Liver (tissue), 9 donors: Measurements from ENCODE around the gene OSCP1. TPM values are rescaled to one million over a fixed set of nuclear protein-coding genes. Genes with fewer than 3 reads are reported as not detected.

Experiments
- DNase-seq: peaks from one replicate; pipeline ENCODE4 v3.0.0-alpha.2; 2017; ENCODE audit warnings: low spot score
- H3K27ac ChIP-seq, 2 donors: one replicate each; pipeline ENCODE4 v1.7.0; 2013; ENCODE audit warnings: inconsistent platforms in 2 of 2, low read length in 2 of 2, control low read depth in 1 of 2, low read depth in 1 of 2, mild to moderate bottlenecking in 1 of 2
- H3K27me3 ChIP-seq, 4 donors: one replicate each; pipeline versions ENCODE4 v1.6.1 to v1.7.0; 2013; ENCODE audit warnings: low read length in 3 of 4, inconsistent platforms in 1 of 4, mild to moderate bottlenecking in 1 of 4, moderate library complexity in 1 of 4; ENCODE audit not compliant: control insufficient read depth in 4 of 4, insufficient read depth in 4 of 4
- H3K36me3 ChIP-seq, 4 donors: one replicate each; pipeline versions ENCODE4 v1.6.1 to v1.7.0; 2013; ENCODE audit warnings: low read length in 3 of 4, mild to moderate bottlenecking in 3 of 4, low read depth in 1 of 4, moderate library complexity in 1 of 4; ENCODE audit not compliant: control insufficient read depth in 4 of 4, insufficient read depth in 3 of 4
- H3K4me1 ChIP-seq, 4 donors: one replicate each; pipeline versions ENCODE4 v1.6.1 to v1.7.0; 2013; ENCODE audit warnings: low read length in 3 of 4, mild to moderate bottlenecking in 3 of 4, moderate library complexity in 1 of 4; ENCODE audit not compliant: control insufficient read depth in 4 of 4, insufficient read depth in 4 of 4
- H3K4me3 ChIP-seq, 3 donors: one replicate each; pipeline versions ENCODE4 v1.6.1 to v1.7.0; 2013; ENCODE audit warnings: low read length in 3 of 3, control low read depth in 1 of 3, low read depth in 1 of 3, mild to moderate bottlenecking in 1 of 3
- H3K9ac ChIP-seq, 2 donors: one replicate each; pipeline ENCODE4 v1.7.0; 2013; ENCODE audit warnings: low read length in 2 of 2, mild to moderate bottlenecking in 2 of 2, moderate library complexity in 2 of 2, control low read depth in 1 of 2, low read depth in 1 of 2
- H3K9me3 ChIP-seq, 4 donors: one replicate each; pipeline versions ENCODE4 v1.6.1 to v1.7.0; 2013; ENCODE audit warnings: low read length in 3 of 4; ENCODE audit not compliant: control insufficient read depth in 4 of 4
- EGR1 ChIP-seq, 2 donors: IDR thresholded peaks; 2 replicates each; pipeline ENCODE4 v1.6.1; 2016 to 2018; ENCODE audit warnings: antibody characterized with exemption in 2 of 2, low read depth in 2 of 2
- FOXA1 ChIP-seq: IDR thresholded peaks from 2 replicates; pipeline ENCODE4 v1.6.1; 2016; ENCODE audit warnings: antibody characterized with exemption
- FOXA2 ChIP-seq: IDR thresholded peaks from 2 replicates; pipeline ENCODE4 v1.6.1; 2016; ENCODE audit warnings: antibody characterized with exemption
- GABPA ChIP-seq, 2 donors: IDR thresholded peaks in 1 of 2; conservative IDR thresholded peaks in 1 of 2; 2 replicates each; pipeline ENCODE4 v1.6.1; 2016; ENCODE audit warnings: antibody characterized with exemption in 2 of 2, mild to moderate bottlenecking in 1 of 2, moderate library complexity in 1 of 2
- HNF4A ChIP-seq, 2 donors: conservative IDR thresholded peaks; 2 replicates each; pipeline ENCODE4 v1.6.1; 2016; ENCODE audit warnings: antibody characterized with exemption in 2 of 2, mild to moderate bottlenecking in 2 of 2
- HNF4G ChIP-seq: IDR thresholded peaks from 2 replicates; pipeline ENCODE4 v1.6.1; 2016; ENCODE audit warnings: antibody characterized with exemption
- JUND ChIP-seq, 2 donors: IDR thresholded peaks; 2 replicates each; pipeline ENCODE4 v1.6.1; 2016; ENCODE audit warnings: antibody characterized with exemption in 2 of 2
- NR2F2 ChIP-seq: IDR thresholded peaks from 2 replicates; pipeline ENCODE4 v1.6.1; 2016; ENCODE audit warnings: antibody characterized with exemption
- RAD21 ChIP-seq, 2 donors: IDR thresholded peaks; 2 replicates each; pipeline ENCODE4 v1.6.1; 2016; ENCODE audit warnings: antibody characterized with exemption in 2 of 2, mild to moderate bottlenecking in 2 of 2
- RXRA ChIP-seq, 2 donors: IDR thresholded peaks; 2 replicates each; pipeline ENCODE4 v1.6.1; 2017 to 2018; ENCODE audit warnings: antibody characterized with exemption in 2 of 2, mild to moderate bottlenecking in 1 of 2
- SP1 ChIP-seq: IDR thresholded peaks from 2 replicates; pipeline ENCODE4 v1.6.1; 2018; ENCODE audit warnings: antibody characterized with exemption, mild to moderate bottlenecking
- TAF1 ChIP-seq: conservative IDR thresholded peaks from 2 replicates; pipeline ENCODE4 v1.6.1; 2016; ENCODE audit warnings: antibody characterized with exemption, mild to moderate bottlenecking
- YY1 ChIP-seq: IDR thresholded peaks from 2 replicates; pipeline ENCODE4 v1.6.1; 2016; ENCODE audit warnings: antibody characterized with exemption, mild to moderate bottlenecking
- WGBS: extraction: QIAGEN DNeasy Blood & Tissue Kit; methylation state at CpG from one replicate; pipeline ENCODE4 v1.1.7; 2013; 5-methylcytosine and 5-hydroxymethylcytosine counted together
- polyA plus RNA-seq, 2 donors: library from polyadenylated mRNA; stranded (reverse) in 1 of 2; unstranded in 1 of 2; fragments of 200-250 nt in 1 of 2; fragments of >200 nt in 1 of 2; fragmentation: Nextera tagmentation in 1 of 2; extraction: Ambion mirVana in 1 of 2; gene quantifications; one replicate each; pipeline versions ENCODE4 v1.2.1 to v1.2.3, GENCODE V29; 2013 to 2015
- total RNA-seq, 2 donors: library from RNA; depleted of rRNA; stranded (reverse); fragments of >200 nt; gene quantifications; one replicate each; pipeline ENCODE4 v1.2.3, GENCODE V29; 2014
- TF ChIP-seq, protein P1 (sequence below): IDR thresholded peaks from 2 replicates; pipeline ENCODE4 v1.6.1; 2016; ENCODE audit warnings: antibody characterized with exemption, mild to moderate bottlenecking
- TF ChIP-seq, protein P2 (sequence below): IDR thresholded peaks from 2 replicates; pipeline ENCODE4 v1.6.1; 2016; ENCODE audit warnings: antibody characterized with exemption
- TF ChIP-seq, protein P3 (sequence below): fragments of 150-350 bp; IDR thresholded peaks from 2 replicates; pipeline ENCODE4 v1.5.1; 2017; ENCODE audit warnings: improper control_type of control experiment, low read depth, low read length; ENCODE audit not compliant: missing input control
- TF ChIP-seq, protein P4 (sequence below): IDR thresholded peaks from 2 replicates; pipeline ENCODE4 v1.6.1; 2016; ENCODE audit warnings: antibody characterized with exemption
- donor health status: healthy.
- donor health status: healthy.
- donor health status: healthy.
- donor health status: healthy.
- donor health status: healthy.

OSCP1 gene
- total and polyA plus RNA-seq, 4 donors: 1.1 to 1.7 (median 1.5) TPM

DNA sequence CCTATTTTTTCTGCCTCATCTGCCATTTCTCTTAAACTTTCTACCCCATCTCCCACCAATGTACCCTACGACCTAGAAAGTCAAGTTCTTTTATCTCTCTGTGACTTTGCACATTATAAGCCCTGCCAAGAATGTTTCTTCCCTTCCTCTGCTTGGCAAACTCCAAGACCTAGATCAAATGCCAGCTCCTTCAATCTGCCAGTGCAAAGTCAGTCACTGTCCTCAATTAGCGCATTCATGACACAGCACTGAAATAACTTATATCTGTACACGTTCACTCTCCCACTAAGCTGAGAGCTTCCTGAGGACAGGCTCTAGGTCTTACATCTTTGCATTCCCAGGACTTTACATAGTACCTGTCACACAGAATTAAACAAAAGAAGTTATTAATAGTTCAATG, 31.1 kb downstream of the OSCP1 start:
- H3K9ac ChIP-seq: no peak overlapping the region
- TF ChIP-seq JUND (IDR thresholded peaks at IDR 0.05) (no peak), GABPA (IDR thresholded peaks at IDR 0.05 in 1 of 2, conservative IDR thresholded peaks at IDR 0.05 in 1 of 2) (no peak), RXRA (IDR thresholded peaks at IDR 0.05) (no peak)
- TF ChIP-seq, protein P1, sequence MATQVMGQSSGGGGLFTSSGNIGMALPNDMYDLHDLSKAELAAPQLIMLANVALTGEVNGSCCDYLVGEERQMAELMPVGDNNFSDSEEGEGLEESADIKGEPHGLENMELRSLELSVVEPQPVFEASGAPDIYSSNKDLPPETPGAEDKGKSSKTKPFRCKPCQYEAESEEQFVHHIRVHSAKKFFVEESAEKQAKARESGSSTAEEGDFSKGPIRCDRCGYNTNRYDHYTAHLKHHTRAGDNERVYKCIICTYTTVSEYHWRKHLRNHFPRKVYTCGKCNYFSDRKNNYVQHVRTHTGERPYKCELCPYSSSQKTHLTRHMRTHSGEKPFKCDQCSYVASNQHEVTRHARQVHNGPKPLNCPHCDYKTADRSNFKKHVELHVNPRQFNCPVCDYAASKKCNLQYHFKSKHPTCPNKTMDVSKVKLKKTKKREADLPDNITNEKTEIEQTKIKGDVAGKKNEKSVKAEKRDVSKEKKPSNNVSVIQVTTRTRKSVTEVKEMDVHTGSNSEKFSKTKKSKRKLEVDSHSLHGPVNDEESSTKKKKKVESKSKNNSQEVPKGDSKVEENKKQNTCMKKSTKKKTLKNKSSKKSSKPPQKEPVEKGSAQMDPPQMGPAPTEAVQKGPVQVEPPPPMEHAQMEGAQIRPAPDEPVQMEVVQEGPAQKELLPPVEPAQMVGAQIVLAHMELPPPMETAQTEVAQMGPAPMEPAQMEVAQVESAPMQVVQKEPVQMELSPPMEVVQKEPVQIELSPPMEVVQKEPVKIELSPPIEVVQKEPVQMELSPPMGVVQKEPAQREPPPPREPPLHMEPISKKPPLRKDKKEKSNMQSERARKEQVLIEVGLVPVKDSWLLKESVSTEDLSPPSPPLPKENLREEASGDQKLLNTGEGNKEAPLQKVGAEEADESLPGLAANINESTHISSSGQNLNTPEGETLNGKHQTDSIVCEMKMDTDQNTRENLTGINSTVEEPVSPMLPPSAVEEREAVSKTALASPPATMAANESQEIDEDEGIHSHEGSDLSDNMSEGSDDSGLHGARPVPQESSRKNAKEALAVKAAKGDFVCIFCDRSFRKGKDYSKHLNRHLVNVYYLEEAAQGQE: no peak
- TF ChIP-seq, protein P2, sequence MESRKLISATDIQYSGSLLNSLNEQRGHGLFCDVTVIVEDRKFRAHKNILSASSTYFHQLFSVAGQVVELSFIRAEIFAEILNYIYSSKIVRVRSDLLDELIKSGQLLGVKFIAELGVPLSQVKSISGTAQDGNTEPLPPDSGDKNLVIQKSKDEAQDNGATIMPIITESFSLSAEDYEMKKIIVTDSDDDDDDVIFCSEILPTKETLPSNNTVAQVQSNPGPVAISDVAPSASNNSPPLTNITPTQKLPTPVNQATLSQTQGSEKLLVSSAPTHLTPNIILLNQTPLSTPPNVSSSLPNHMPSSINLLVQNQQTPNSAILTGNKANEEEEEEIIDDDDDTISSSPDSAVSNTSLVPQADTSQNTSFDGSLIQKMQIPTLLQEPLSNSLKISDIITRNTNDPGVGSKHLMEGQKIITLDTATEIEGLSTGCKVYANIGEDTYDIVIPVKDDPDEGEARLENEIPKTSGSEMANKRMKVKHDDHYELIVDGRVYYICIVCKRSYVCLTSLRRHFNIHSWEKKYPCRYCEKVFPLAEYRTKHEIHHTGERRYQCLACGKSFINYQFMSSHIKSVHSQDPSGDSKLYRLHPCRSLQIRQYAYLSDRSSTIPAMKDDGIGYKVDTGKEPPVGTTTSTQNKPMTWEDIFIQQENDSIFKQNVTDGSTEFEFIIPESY: no peak
- no peak overlapping the region for H3K27ac ChIP-seq
- H3K9me3 ChIP-seq: no peaks in the 10 kb centered on the region
- no peaks in the 10 kb centered on the region for H3K27me3 ChIP-seq
- no peak overlapping the region for H3K4me3 ChIP-seq
- 87% methylated on average over 3 of the region's 3 CpGs for WGBS
- peaks cover 0 to 4% (median 2%) of the 10 kb centered on the region in 4 donors for H3K4me1 ChIP-seq
- no peak for DNase-seq
- H3K36me3 ChIP-seq: peaks cover 0 to 2% (median under 1%) of the 10 kb centered on the region in 4 donors

DNA sequence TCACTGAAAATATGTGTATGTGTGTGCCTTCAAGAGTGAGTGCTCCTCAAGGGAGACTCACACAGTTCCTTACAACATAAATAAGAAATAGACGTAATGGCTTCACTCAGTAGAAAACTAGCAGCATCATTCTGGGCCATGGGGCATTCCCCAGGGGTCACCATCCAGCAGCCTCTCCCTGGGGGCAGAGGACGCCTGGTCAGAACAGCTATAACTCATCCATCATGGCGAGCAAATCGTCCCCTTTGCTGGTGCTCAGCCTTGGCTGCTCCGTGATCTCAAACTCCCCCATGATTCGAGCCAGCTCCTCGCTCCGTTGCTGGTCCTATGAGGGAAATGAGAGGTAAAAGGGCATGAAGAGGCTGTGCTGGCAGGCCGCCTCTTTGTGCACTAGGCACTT, 32.3 kb downstream of the OSCP1 start:
- peaks cover 0 to 4% (median 2%) of the 10 kb centered on the region in 4 donors for H3K4me1 ChIP-seq
- TF ChIP-seq RXRA (IDR thresholded peaks at IDR 0.05): no peak
- no peak for TF ChIP-seq JUND (IDR thresholded peaks at IDR 0.05)
- TF ChIP-seq FOXA2: no peak
- no peak for TF ChIP-seq HNF4G
- TF ChIP-seq RAD21 (IDR thresholded peaks at IDR 0.05): no peak
- no peak for TF ChIP-seq SP1
- TF ChIP-seq HNF4A (conservative IDR thresholded peaks at IDR 0.05): no peak
- H3K4me3 ChIP-seq: no peak overlapping the region
- no peaks in the 10 kb centered on the region for H3K9me3 ChIP-seq
- WGBS: 93% methylated on average over 9 of the region's 9 CpGs
- H3K27ac ChIP-seq: no peak overlapping the region
- peaks cover 0 to 2% (median under 1%) of the 10 kb centered on the region in 4 donors for H3K36me3 ChIP-seq
- DNase-seq: no peak
- no peaks in the 10 kb centered on the region for H3K27me3 ChIP-seq
- H3K9ac ChIP-seq: no peak overlapping the region

DNA sequence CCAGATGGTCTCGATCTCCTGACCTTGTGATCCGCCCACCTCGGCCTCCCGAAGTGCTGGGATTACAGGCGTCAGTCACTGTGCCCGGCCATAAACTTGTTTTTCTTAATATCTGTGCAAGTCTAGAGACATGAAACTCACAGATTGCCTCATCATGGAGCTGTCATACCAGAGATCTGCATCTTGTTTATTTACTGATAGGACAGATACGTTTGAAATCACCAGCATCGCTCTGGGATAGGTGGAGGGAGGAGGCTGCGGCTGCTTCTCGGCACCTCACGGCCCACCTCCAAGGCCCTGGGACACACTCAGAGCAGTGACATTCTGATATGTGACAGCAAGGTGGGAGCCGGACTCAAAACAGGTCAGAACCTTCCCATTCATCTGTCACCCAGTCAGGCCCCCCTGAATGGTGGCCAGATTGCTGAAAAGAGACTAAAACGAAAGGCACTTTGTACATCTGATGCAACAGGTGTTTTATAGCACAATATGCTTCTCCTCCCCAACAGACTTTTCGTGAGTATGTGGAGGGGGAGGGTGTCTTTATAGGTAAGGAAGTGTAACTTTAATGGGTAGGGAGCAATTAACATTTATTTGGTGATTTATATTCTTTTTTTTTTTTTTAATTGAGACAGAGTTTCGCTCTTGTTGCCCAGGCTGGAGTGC, 34.5 kb downstream of the OSCP1 start:
- Histone ChIP-seq H3K27me3 (no peaks in the 10 kb centered on the region), H3K9ac (no peak overlapping the region), H3K36me3 (no peaks in the 10 kb centered on the region), H3K4me1 (peaks cover 0 to 4% (median 2%) of the 10 kb centered on the region in 4 donors), H3K27ac (no peak overlapping the region), H3K9me3 (no peaks in the 10 kb centered on the region), H3K4me3 (no peak overlapping the region)
- 87% methylated on average over 15 of the region's 15 CpGs for WGBS
- DNase-seq: no peak
- no peak for TF ChIP-seq YY1
- TF ChIP-seq NR2F2: no peak
- TF ChIP-seq JUND (IDR thresholded peaks at IDR 0.05): no peak
- no peak for TF ChIP-seq FOXA2
- TF ChIP-seq, protein P3, sequence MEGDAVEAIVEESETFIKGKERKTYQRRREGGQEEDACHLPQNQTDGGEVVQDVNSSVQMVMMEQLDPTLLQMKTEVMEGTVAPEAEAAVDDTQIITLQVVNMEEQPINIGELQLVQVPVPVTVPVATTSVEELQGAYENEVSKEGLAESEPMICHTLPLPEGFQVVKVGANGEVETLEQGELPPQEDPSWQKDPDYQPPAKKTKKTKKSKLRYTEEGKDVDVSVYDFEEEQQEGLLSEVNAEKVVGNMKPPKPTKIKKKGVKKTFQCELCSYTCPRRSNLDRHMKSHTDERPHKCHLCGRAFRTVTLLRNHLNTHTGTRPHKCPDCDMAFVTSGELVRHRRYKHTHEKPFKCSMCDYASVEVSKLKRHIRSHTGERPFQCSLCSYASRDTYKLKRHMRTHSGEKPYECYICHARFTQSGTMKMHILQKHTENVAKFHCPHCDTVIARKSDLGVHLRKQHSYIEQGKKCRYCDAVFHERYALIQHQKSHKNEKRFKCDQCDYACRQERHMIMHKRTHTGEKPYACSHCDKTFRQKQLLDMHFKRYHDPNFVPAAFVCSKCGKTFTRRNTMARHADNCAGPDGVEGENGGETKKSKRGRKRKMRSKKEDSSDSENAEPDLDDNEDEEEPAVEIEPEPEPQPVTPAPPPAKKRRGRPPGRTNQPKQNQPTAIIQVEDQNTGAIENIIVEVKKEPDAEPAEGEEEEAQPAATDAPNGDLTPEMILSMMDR: no peak
- TF ChIP-seq, protein P1: no peak
- no peak for TF ChIP-seq SP1
- TF ChIP-seq, protein P4, sequence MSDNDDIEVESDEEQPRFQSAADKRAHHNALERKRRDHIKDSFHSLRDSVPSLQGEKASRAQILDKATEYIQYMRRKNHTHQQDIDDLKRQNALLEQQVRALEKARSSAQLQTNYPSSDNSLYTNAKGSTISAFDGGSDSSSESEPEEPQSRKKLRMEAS: no peak
- no peak for TF ChIP-seq HNF4G
- TF ChIP-seq FOXA1: no peak
- TF ChIP-seq TAF1: no peak
- TF ChIP-seq EGR1 (IDR thresholded peaks at IDR 0.05; ENCODE audit: low read depth in 2 of 2): no peak
